Measurements from ENCODE around the gene SNRPA.
A peak's percentile ranks its signal among the peaks of the same experiment; 100 is the strongest.

The SNRPA gene

DNA sequence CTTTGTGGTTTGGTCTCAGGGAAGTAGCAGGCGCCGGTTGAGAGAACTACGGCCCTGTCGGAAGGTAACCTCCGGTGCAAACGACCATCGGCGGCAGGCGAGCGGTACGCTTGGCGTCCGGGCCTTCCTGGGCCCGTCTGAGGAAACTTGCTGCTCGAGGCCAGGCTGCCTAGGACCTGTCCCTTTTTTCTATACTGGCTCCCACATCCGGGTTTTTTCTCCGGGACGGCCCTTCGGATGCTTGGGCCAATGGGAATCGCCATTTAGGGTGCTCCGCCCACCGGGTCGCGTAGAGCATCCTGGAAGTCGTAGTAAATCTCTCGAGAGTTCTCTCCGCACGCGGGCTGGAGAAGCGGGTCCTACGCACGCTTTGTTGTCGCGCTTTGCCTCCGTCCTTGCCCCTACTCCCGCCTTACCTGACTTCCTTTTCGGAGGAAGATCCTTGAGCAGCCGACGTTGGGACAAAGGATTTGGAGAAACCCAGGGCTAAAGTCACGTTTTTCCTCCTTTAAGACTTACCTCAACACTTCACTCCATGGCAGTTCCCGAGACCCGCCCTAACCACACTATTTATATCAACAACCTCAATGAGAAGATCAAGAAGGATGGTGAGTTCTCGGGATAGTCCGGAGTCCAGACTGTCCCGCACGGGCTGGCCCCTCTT is at the start of gene SNRPA:
SNRPA (plus strand) TSS at position 330 of the 664 bp plus-strand sequence; CDS start at position 536, 206 bp downstream.
- peak; percentile 81 to 94 for DNase-seq

DNA sequence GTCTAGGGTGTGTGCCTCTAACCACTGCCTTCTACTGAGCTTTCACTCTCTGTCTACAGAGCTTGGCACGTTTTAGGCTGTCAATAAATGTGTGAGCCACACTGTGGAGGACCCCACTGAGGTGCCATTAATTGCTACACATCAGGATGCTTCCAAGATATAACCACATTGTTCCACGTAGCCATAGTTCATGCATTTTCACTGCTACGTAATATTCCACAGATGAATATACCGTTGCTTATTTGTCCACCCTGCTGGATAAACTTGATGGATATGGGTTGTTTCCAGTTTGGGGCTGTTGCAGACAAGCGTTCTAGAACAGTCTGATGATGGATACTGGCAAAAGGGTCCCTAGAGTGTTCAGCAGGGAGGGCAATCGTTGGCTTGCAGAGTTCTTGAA is 49.2 kb upstream of the SNRPA start:
- no peak for DNase-seq

DNA sequence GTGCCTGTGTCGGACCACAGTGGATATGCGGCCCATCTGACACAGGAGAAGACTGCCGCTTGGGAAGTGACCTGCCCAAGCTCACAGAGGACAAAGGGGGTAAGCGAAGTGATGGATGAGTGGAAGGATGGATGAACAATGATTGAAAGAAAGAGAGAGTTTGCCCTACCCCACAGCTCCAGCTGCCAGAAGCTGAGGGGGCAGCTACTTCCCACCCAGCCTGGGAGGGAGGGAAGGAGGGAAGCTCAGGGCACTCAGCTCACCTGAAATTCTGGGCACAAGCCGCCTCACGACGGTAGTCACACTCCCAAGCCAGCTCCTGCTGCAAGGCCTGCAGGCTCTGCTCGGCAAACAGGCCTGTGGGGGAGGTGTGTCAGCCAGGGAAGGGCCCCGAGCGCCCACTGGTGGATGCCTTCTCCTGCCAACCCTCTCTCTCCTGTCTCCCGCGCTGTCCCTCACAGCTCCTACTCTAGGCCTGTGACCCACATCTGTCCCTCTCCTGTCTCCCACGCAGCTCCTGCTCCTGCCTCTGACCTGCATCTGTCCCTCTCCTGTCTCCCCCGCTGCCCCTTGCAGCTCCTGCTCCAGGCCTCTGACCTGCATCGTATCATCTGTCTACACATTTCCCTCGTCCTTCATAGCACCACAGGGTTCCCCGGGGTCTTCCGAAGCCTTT is 48.5 kb upstream of the SNRPA start:
- DNase-seq, result no peak

DNA sequence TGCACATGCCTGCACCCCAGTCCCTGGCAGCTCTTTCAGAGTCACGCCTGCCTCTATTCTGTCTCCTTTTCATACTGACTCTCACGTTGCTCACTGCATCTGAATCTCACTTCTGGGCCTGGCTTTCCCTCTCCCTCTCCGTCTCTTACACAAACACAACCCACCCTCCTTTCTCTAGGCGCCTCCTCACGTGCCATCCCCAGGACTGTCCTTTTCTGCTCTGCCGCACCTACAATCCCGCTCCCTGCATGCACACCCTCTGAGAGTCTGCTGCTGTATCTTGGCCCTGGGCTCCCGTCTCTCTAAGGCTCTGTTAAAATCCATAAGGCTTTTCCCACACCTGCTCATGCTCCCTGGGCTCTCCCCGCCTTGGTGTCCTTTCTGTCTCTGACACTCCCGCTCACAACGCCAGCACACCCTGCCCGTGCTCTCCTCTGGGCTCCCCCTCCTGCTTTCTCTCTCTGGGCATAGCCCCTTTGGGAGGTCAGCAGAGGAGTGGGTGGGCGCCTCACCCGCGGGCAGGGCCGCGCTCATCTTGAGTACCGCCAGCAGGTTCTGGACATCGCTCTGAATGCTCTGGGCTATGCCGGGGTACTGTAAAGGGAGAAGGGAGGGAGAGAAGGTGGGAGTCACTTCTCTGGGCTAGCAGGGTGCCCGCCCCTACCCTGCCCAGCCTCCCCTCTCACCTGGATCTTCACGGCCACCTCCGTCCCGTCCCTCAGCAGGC is 47.8 kb upstream of the SNRPA start:
- DNase-seq, result no peak

DNA sequence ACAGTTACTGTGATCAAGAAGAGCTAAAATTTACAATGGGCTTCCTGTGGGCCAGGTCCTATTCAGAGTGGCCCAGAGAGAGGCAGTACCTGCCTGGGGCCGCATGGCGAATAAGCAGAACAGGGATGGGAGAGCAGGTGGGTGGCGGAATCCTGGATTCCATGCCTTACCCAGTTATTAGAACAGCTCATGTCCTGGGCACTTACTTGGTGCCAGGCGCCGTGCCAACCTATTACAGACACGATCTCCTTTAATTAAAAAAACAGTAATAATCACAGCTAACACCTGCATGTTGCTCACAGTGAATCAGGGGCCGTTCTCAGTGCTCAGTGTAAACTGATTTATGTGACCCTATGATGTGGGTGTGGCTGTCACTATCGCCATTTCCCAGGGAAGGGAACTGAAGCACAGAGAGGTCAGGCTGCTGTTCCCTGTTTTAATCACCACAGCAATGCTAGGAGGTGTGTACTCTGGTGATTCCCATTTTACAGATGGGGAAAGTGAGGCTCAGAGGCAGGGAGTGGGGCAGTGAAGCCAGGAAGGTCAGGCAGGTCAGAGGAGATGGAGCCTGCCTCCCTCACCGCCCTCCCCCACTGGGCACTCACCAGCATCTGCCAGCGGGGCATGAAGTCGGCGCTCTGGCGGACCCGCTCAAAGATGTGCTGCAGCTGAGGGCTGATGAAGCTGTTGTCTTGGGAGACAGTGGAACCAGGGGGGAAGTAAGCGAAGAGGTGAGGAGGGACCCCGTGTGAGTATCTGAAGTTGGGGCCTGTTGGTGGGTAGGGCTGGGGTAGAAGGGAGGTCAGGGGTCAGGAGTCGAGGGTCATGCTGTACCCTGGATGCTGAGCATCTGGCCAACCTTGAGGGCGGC is 46.3 kb upstream of the SNRPA start:
- no peak for DNase-seq

DNA sequence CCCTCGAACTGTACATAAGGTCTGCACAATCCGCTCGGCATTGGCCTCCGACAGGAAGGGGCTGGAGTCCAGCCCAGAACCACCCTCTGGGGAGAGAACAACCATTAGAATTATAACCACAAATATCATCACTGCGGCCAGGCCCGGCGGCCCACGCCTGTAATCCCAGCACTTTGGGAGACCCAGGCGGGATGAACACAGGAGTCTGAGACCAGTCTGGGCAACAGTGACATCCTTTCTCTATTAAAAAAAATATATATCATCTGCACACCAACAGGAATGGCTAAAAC is 45.7 kb upstream of the SNRPA start:
- no peak for DNase-seq

DNA sequence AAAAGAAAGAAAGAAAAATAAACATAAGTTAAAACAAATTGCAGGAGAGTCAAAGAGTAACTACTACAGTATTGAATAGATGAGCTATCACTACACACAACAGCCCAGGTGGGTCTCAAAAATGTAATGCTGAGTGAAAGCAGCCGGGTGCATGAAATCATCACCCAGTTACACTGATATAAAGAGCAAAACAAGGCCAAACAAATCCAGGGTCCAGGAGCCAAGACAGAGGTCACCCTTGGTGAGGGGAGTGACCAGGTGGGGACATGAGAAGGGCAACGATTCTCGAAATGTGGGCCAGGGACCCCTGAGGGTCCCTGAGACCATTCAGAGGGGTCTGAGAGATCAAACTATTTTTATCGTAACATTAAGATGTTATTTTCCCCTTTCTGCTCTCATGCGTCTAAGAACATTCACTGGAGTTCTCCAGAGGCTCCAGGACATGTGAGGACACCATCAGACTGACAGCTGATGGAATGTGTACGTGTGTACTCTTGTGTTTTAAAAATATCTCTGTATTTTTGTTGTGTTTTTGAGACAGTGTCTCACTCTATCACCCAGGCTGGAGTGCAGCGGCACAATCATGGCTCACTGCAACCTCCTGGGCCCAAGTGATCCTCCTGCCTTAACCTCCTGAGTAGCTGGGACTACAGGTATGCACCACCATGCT is 44.9 kb upstream of the SNRPA start:
- DNase-seq, result no peak

DNA sequence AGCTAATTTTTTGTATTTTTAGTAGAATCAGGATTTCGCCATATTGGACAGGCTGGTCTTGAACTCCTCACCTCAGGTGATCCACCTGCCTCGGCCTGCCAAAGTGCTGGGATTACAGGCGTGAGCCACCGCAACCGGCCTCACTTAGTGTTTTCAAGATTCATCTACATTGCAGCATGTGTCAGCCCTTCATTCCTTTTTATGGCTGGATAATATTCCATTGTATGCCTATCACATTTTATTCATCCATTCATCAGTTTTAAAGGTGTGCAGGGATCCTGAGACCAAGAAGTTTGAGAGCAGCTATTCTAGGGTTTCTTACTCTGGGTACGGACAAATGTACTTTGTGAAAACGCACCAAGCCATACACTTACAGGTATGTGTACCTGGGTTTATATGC is 43.4 kb upstream of the SNRPA start:
- no peak for DNase-seq

DNA sequence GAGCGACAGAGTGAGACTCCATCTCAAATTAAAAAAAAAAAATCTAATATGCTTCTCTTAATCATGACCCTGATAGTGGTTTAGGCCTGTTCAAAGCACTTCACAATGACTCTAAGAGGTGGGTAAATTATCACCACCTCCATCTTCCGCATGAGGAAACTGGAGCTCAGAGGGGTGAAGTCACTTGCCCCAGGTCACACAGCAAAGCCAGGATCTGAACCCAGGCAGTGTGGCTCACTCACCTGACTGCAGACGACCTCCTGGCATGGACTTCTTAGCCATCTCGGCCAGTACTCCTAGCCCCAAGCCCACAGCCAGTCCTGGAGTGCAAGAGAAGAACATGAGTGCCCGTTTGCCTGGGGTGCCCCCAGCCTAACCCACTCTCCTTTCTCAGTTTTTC is 41.2 kb upstream of the SNRPA start:
- DNase-seq, result no peak

DNA sequence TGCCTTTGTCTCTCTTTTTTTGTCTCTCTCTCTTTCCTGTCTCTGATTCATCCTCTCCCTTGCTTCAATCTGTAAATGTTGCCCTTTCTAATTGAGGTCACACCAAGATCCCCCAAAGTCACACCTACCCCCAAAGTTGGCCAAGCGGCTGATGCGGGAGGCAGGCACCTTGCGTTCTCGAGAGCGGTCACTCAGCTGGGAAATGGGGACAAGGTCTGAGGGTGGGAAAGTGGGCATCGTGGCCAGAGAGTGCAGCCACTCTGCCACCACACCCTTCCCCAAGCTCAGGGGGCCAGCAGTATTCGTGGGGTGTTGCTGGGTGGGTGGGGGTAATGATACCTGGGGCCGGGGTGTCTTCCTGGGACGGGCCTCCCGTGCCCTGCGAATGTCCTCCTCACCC is 37.1 kb upstream of the SNRPA start:
- DNase-seq, result no peak

DNA sequence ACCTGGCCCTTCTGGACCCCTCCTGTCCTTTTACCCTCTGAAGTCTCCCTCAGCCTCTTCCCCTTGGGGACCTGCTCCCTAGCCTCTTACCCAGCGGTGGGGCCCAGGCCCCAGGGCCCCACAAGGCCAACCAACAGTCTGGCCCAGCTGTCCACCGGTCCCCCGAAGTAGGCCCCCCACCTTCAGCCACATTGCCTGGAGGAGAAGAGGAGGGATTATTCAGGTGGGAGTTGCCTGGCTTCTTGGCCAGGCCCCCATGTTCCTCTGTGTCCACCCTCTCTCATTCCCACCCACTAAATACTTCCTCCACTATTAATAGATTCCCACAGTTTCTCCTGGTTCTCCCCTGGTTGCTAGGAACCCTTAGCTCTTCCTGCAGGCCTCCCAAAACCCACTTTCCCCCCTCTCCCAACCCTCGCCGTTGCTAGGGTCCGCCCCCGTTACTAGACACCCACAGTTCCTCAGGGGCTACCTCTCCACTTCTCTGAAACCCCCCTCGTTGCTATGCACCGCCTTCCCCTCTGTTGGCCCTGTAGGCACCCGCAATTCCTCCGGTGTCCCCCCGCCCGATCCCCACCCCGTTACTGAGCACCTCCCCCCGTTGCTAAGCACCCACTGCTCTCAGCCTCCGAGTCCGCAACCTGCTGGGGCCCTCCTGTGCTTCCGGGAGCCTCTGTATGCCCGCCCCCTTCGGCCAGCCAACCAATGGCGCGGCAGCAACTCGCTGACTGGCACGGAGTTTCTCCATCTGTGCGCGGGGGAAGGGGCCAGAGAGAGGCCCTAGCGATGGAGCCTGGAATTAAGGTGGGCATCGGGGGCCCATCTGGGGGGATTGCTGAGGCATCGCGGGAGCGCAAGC is 36.3 kb upstream of the SNRPA start:
- DNase-seq, result peak; percentile 64 to 88

DNA sequence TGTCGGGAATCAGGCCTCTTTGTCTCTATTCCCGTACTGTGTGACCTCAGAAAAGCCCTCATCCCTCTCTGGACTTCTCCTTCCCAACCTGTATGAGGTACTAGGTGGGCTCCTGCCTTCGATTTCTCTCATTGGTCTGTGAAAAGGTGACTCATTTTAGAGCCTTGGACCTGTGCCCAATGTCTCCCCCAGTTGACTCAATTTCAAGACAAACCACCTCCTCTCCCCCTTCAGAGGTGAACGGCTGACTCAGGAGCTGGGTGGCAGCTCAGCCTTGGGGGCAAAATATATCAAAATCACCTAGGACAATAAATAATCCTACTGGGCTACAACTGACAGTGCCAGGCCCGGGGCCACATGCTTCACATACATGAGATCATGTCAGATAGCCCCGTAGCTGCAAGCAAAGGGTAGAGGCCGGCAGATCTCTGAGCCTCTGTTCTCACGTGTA is 34.9 kb upstream of the SNRPA start:
- DNase-seq, result peak; percentile 79 to 82

DNA sequence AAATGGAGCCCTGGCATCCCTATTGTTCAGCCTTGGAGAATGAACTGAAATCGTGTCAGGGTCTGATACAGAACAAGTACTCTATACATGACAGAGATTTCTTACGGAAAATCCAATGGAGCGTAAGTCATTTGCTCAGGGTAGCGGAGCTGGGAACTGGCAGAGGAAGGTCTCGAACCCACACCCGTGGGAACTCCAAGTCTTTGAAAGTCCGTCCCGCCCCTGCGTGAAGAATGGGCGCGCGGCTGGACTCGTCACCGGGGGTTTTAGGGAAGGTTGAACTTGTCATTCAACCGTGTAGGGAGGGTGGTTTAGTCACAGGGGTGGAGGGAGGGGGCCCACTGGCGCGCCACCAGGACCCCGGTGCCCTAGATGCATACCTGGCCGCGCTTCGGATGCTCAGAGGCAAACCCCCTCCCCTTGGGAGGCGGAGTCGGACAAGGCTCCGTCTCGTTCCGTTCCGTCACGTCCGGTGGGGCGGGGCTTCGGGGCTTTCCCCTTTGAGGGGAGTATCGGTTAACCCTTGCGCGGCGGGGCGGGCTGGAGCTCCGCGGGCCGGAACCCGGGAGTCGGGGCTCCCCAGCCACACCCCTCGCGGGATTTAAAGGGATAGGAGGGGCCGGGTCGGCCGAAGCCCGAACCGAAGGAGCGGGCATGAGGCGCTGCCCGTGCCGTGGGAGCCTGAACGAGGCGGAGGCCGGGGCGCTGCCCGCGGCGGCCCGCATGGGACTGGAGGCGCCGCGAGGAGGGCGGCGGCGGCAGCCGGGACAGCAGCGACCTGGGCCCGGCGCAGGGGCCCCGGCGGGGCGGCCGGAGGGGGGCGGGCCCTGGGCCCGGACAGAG is 34.3 kb upstream of the SNRPA start, which contains the start of the genes COQ8B and ITPKC:
COQ8B (minus strand) TSS at position 405 of the 843 bp plus-strand sequence. CDS start 2,254 bp downstream, outside the sequence.
ITPKC (plus strand) TSS at position 631 of the 843 bp plus-strand sequence; CDS start at position 655, 24 bp downstream.
- DNase-seq, result peak; percentile 78 to 89

DNA sequence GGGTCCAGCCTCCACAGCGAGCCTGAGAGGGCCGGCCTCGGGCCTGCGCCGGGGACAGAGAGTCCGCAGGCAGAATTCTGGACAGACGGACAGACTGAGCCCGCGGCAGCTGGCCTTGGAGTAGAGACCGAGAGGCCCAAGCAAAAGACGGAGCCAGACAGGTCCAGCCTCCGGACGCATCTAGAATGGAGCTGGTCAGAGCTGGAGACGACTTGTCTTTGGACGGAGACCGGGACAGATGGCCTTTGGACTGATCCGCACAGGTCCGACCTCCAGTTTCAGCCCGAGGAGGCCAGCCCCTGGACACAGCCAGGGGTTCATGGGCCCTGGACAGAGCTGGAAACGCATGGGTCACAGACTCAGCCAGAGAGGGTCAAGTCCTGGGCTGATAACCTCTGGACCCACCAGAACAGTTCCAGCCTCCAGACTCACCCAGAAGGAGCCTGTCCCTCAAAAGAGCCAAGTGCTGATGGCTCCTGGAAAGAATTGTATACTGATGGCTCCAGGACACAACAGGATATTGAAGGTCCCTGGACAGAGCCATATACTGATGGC is 33.6 kb upstream of the SNRPA start:
- peak in 1 of 2 experiments; percentile 57 for DNase-seq

DNA sequence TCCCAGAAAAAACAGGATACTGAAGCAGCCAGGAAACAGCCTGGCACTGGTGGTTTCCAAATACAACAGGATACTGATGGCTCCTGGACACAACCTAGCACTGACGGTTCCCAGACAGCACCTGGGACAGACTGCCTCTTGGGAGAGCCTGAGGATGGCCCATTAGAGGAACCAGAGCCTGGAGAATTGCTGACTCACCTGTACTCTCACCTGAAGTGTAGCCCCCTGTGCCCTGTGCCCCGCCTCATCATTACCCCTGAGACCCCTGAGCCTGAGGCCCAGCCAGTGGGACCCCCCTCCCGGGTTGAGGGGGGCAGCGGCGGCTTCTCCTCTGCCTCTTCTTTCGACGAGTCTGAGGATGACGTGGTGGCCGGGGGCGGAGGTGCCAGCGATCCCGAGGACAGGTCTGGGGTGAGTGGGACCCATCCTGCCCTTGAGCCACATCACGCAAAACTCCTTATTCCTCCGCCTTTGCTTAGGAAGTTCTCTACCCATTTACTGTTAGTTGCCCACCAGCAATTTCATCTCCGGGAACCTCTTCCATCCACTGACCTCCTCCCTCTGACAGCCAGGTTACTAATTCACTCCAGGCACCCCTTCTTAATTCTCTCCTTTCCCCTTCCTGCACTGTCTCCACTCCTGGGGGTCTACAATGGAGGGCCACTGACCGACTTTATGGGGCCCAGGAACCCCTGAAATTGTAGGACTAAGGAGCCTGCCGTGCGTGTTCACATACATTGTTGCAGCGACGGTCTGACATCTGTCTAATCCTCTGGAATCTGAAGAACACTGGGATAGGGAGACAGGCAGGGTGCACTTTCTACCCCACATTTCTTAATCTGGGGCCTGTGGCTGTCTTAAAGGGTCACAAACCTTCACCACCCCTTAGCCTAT is 32.9 kb upstream of the SNRPA start:
- no peak for DNase-seq

DNA sequence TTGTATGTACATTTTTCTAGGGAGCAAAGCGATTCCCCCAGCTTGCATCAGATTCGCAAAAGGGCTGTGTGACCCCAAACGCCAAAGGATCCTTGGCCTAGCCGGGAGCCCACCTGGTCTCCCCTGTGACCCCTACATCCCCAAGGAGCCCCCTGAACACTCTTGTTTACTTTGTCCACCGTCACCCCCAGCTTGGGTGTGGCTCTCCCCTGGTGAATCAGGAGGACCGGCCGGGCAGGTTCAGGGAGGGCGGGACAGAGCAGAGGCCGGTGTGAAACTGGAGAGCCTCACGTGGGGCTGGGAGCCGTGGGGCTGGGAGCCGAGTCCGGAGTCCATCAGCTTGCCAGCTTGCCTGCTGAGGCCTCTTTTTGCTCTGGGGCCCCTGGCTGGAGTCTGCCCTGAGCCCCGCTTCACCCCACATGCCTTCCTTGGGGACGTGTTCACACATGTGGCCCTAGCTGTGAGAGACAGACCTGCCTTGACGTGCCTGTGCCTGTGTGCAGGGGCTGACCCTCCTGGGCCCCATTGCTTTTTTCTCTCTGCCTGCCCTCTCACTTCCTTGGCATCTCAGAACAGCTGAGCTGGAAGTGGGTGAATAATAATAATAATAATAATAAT is 32.1 kb upstream of the SNRPA start:
- peak in 1 of 2 experiments; percentile 28 for DNase-seq

DNA sequence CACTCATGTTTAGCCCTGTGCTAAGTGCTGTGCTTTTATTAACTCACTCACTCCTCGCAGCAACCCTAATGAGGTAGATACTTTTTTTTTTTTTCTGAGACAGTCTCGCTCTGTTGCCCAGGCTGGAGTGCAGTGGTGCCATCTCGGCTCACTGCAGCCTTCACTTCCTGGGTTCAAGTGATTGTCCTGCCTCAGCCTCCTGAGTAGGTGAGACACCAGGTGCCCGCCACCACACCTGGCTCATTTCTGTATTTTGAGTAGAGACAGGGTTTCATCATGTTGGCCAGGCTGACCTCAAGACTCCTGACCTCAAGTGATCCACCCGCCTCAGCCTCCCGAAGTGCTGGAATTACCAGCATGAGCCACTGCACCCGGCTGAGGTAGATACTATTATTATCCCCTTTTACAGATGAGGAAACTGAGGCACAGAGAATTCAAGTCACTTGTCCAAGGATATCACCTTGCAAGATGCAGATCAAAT is 31.5 kb upstream of the SNRPA start:
- no peak for DNase-seq

DNA sequence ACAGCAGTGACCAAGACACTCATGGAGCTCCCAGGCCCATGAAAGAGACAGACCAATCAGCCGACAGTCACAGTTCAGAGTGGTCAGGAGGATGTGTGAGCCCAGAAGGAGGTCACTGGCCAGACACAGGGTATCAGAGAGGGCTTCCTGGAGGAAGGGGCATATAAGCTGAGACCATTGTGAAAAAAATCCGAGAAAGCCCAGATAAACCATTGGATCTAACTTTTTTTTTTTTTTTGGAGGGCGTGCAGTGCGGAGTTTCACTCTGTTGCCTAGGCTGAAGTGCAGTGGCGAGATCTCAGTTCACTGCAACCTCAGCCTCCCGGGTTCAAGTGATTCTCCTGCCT is 29.9 kb upstream of the SNRPA start:
- no peak for DNase-seq
